Esophagus squamous epithelium (tissue), 4 donors: ENCODE results near the gene KDSR.

Source experiments
- CTCF ChIP-seq, 6 experiments: fragments of 450-650 bp in 4 of 6; fragments of 200-600 bp in 2 of 6; sonication (generic) in 2 of 6; IDR thresholded peaks; one replicate each; pipeline ENCODE4 v1.5.1; 2016 to 2019; ENCODE audit warnings: antibody characterized with exemption in 6 of 6, mild to moderate bottlenecking in 4 of 6, moderate library complexity in 4 of 6
- POLR2A ChIP-seq, 4 donors: fragments of 450-650 bp; IDR thresholded peaks; one replicate each; pipeline ENCODE4 v1.6.1; 2017; ENCODE audit warnings: antibody characterized with exemption in 4 of 4, mild to moderate bottlenecking in 4 of 4, moderate library complexity in 3 of 4

GRCh38 chr18:63339920-63340484 lies 27.0 kb downstream of the KDSR start:
- TF ChIP-seq POLR2A (IDR thresholded peaks at IDR 0.05) (no peak), CTCF (IDR thresholded peaks at IDR 0.05) (peak in 4 of 6 experiments; percentile 30 to 39 (median 38))
